NCI-H2081 (cell line): ENCODE measurements around the gene IL11RA.

Experiments used
- DNase-seq, 2 experiments: peaks; one replicate each; lab custom pipeline; 2025; lab: John Stamatoyannopoulos, UW

IL11RA gene

GRCh38 chr9:34687276-34688030 is 35.5 kb downstream of the IL11RA start:
- DNase-seq, result no peak

- DNase-seq, result no peak
These were observed 36.5 kb downstream of the IL11RA start for GRCh38 chr9:34688329-34689115.

GRCh38 chr9:34689116-34689470 is 37.1 kb downstream of the IL11RA start:
- DNase-seq, result no peak

GRCh38 chr9:34689512-34689911 is 37.5 kb downstream of the IL11RA start:
- DNase-seq, result no peak

- no peak for DNase-seq
These were observed 39.3 kb downstream of the IL11RA start, which contains the start of gene CCL19 for GRCh38 chr9:34690983-34691935. Gene CCL19 (minus strand): TSS chr9:34691276. CDS start chr9:34691139, 137 bp downstream.

GRCh38 chr9:34691936-34692315 is 39.9 kb downstream of the IL11RA start:
- DNase-seq, result no peak

- DNase-seq, result no peak
These were observed 41.6 kb downstream of the IL11RA start for GRCh38 chr9:34693560-34693959.

- no peak for DNase-seq
These were observed 42.8 kb downstream of the IL11RA start for GRCh38 chr9:34694811-34695210.

- peak; percentile 65 to 73 for DNase-seq
These were observed 49.2 kb downstream of the IL11RA start for GRCh38 chr9:34701023-34701768.

- DNase-seq, result peak; percentile 78 to 80
These were observed 50.1 kb downstream of the IL11RA start for GRCh38 chr9:34701769-34702736.

GRCh38 chr9:34707130-34707529 is 55.1 kb downstream of the IL11RA start:
- DNase-seq, result no peak

GRCh38 chr9:34709196-34709978 is 57.4 kb downstream of the IL11RA start:
- no peak for DNase-seq

- DNase-seq, result no peak
These were observed 58.0 kb downstream of the IL11RA start, which contains the start of gene CCL21 for GRCh38 chr9:34710023-34710422. Gene CCL21 (minus strand): TSS chr9:34710136. CDS start chr9:34710066, 70 bp downstream.
